NT2/D1 (cell line): ENCODE data around the gene OR8B2.

ENCODE experiments used
- SUZ12 ChIP-seq: IDR thresholded peaks from 2 replicates; pipeline ENCODE4 v1.6.1; 2011; ENCODE audit not compliant: insufficient read length, insufficient read depth; ENCODE audit errors: extremely low read depth
- YY1 ChIP-seq: IDR thresholded peaks from 2 replicates; pipeline ENCODE4 v1.6.1; 2011; ENCODE audit not compliant: insufficient read length, insufficient read depth
- ZNF274 ChIP-seq: IDR thresholded peaks from 2 replicates; pipeline ENCODE4 v1.6.1; 2011; ENCODE audit warnings: mild to moderate bottlenecking, low read depth, low read length

GRCh38 chr11:124359566-124359965, 24.7 kb downstream of the OR8B2 start:
- TF ChIP-seq YY1 = no peak
- no peak for TF ChIP-seq SUZ12
- no peak for TF ChIP-seq ZNF274
